Fibroblast of lung (primary cell): ENCODE measurements around the gene TMEM140. TPM values are rescaled to one million over a fixed set of nuclear protein-coding genes. Genes with fewer than 3 reads are reported as not detected.

Experiments used
- DNase-seq, 2 donors: peaks; one replicate each; pipeline versions ENCODE4 v3.0.0 to v3.0.0-alpha.2; 2010; ENCODE audit warnings: low read depth in 2 of 2
- H2AFZ ChIP-seq: 2 replicates; pipeline ENCODE4 v1.5.1; 2012; ENCODE audit warnings: low read length, control low read depth, inconsistent platforms
- H3K27ac ChIP-seq: 2 replicates; pipeline ENCODE4 v1.5.1; 2011; ENCODE audit warnings: low read length, control low read depth; ENCODE audit not compliant: insufficient read depth
- H3K27me3 ChIP-seq: 2 replicates; pipeline ENCODE4 v1.5.1; 2011; ENCODE audit warnings: mild to moderate bottlenecking, low read length; ENCODE audit not compliant: control insufficient read depth, insufficient read depth
- H3K36me3 ChIP-seq: 2 replicates; pipeline ENCODE4 v1.5.1; 2011; ENCODE audit warnings: low read length; ENCODE audit not compliant: control insufficient read depth, insufficient read depth
- H3K4me1 ChIP-seq: 2 replicates; pipeline ENCODE4 v1.5.1; 2011; ENCODE audit warnings: low read length; ENCODE audit not compliant: control insufficient read depth, insufficient read depth; ENCODE audit errors: extremely low read depth
- H3K4me2 ChIP-seq: 2 replicates; pipeline ENCODE4 v1.5.1; 2011; ENCODE audit warnings: low read length, control low read depth; ENCODE audit not compliant: insufficient read depth; ENCODE audit errors: extremely low read depth
- H3K4me3 ChIP-seq, 4 experiments: fragments of 200-600 bp in 1 of 4; sonication (generic) in 1 of 4; replicated peaks in 1 of 4; 2 replicates each; pipeline ENCODE4 v1.5.1; 2011 to 2016; ENCODE audit warnings: low read length in 4 of 4, low read depth in 3 of 4, mild to moderate bottlenecking in 3 of 4, control low read depth in 2 of 4, inconsistent platforms in 1 of 4, mixed read lengths in 1 of 4; ENCODE audit not compliant: insufficient read depth in 1 of 4; ENCODE audit errors: control extremely low read depth in 1 of 4
- H3K79me2 ChIP-seq: 2 replicates; pipeline ENCODE4 v1.5.1; 2012; ENCODE audit warnings: mild to moderate bottlenecking, low read length, inconsistent platforms; ENCODE audit not compliant: control insufficient read depth, insufficient read depth
- H3K9ac ChIP-seq: 2 replicates; pipeline ENCODE4 v1.5.1; 2011; ENCODE audit warnings: mild to moderate bottlenecking, low read length, control low read depth; ENCODE audit not compliant: insufficient read depth
- H3K9me3 ChIP-seq: 2 replicates; pipeline ENCODE4 v1.5.1; 2012; ENCODE audit warnings: low read depth, low read length; ENCODE audit not compliant: control insufficient read depth, insufficient read depth
- H4K20me1 ChIP-seq: 2 replicates; pipeline ENCODE4 v1.5.1; 2011; ENCODE audit warnings: low read length; ENCODE audit not compliant: control insufficient read depth, insufficient read depth; ENCODE audit errors: extremely low read depth
- EZH2 ChIP-seq: IDR thresholded peaks from 2 replicates; pipeline ENCODE4 v1.5.1; 2012; ENCODE audit warnings: low read length, control low read depth, mild to moderate bottlenecking; ENCODE audit errors: missing control alignments
- polyA plus RNA-seq, 2 donors: library from polyadenylated mRNA; depleted of rRNA in 1 of 2; stranded (reverse) in 1 of 2; unstranded in 1 of 2; fragments of >200 nt; gene quantifications; 2 replicates each; pipeline ENCODE4 v1.2.1, GENCODE V29; 2011 to 2012; ENCODE audit warnings: missing spikeins in 1 of 2
- total RNA-seq: library from RNA; depleted of rRNA; stranded (reverse); fragments of >200 nt; gene quantifications from 2 replicates; pipeline ENCODE4 v1.2.1, GENCODE V29; 2014
- TF ChIP-seq, protein P1 (sequence below), 2 donors: IDR thresholded peaks in 1 of 2; conservative IDR thresholded peaks in 1 of 2; 1 replicate in 1 of 2; 2 replicates in 1 of 2; pipeline ENCODE4 v1.5.1; 2011 to 2012; ENCODE audit warnings: low read length in 2 of 2, control low read depth in 1 of 2, inconsistent platforms in 1 of 2, low read depth in 1 of 2, mild to moderate bottlenecking in 1 of 2

The TMEM140 gene
- total and polyA plus RNA-seq, 2 donors (not counting 1 experiment from before 2014, with no cell fraction given) = 8.7 to 29.7 TPM

DNA sequence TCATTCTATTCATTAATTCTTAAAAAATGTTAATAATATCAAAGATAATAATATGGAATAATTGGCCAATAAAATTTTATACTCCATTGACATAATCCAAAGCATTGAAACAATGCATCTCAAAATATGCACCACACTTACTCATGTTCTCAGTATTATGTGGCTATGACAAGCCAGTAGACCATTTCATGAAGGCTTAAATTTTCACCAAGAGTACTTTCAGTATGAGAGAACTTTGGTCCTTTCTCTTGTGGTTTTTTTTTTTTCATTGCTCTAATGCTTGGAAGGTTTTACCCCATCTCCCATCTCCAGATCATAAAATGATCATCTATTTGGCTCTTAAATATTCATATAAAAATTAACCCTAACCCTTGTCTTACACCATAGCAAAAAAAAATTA, 45.5 kb upstream of the TMEM140 start:
- Histone ChIP-seq H3K9me3 (no peaks in the 10 kb centered on the region), H3K9ac (no peak overlapping the region), H2AFZ (no peak overlapping the region), H3K79me2 (no peaks in the 10 kb centered on the region), H3K4me1 (no peaks in the 10 kb centered on the region), H3K4me2 (no peak overlapping the region), H4K20me1 (no peaks in the 10 kb centered on the region), H3K27ac (no peak overlapping the region), H3K36me3 (no peaks in the 10 kb centered on the region), H3K4me3 (no peak overlapping the region), H3K27me3 (no peaks in the 10 kb centered on the region)
- no peak for DNase-seq
- TF ChIP-seq, protein P1, sequence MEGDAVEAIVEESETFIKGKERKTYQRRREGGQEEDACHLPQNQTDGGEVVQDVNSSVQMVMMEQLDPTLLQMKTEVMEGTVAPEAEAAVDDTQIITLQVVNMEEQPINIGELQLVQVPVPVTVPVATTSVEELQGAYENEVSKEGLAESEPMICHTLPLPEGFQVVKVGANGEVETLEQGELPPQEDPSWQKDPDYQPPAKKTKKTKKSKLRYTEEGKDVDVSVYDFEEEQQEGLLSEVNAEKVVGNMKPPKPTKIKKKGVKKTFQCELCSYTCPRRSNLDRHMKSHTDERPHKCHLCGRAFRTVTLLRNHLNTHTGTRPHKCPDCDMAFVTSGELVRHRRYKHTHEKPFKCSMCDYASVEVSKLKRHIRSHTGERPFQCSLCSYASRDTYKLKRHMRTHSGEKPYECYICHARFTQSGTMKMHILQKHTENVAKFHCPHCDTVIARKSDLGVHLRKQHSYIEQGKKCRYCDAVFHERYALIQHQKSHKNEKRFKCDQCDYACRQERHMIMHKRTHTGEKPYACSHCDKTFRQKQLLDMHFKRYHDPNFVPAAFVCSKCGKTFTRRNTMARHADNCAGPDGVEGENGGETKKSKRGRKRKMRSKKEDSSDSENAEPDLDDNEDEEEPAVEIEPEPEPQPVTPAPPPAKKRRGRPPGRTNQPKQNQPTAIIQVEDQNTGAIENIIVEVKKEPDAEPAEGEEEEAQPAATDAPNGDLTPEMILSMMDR (conservative IDR thresholded peaks at IDR 0.05 in 1 of 2, IDR thresholded peaks at IDR 0.05 in 1 of 2; ENCODE audit: low read depth in 1 of 2, low read length in 2 of 2) = no peak
- no peak for TF ChIP-seq EZH2

GRCh38 chr7:135109562-135109961, 38.3 kb upstream of the TMEM140 start:
- no peak for DNase-seq
- no peaks in the 10 kb centered on the region for H3K27me3 ChIP-seq
- no peak overlapping the region for H2AFZ ChIP-seq
- TF ChIP-seq EZH2 = no peak
- TF ChIP-seq, protein P1 (conservative IDR thresholded peaks at IDR 0.05 in 1 of 2, IDR thresholded peaks at IDR 0.05 in 1 of 2; ENCODE audit: low read depth in 1 of 2, low read length in 2 of 2) = no peak
- no peaks in the 10 kb centered on the region for H3K9me3 ChIP-seq
- no peak overlapping the region for H3K4me2 ChIP-seq
- H3K27ac ChIP-seq = no peak overlapping the region
- H4K20me1 ChIP-seq = no peaks in the 10 kb centered on the region
- no peaks in the 10 kb centered on the region for H3K36me3 ChIP-seq
- no peak overlapping the region for H3K4me3 ChIP-seq
- H3K79me2 ChIP-seq = no peaks in the 10 kb centered on the region
- no peaks in the 10 kb centered on the region for H3K4me1 ChIP-seq
- no peak overlapping the region for H3K9ac ChIP-seq

GRCh38 chr7:135109976-135110375, 37.9 kb upstream of the TMEM140 start:
- no peaks in the 10 kb centered on the region for H3K27me3 ChIP-seq
- no peaks in the 10 kb centered on the region for H3K9me3 ChIP-seq
- TF ChIP-seq, protein P1 (conservative IDR thresholded peaks at IDR 0.05 in 1 of 2, IDR thresholded peaks at IDR 0.05 in 1 of 2; ENCODE audit: low read depth in 1 of 2, low read length in 2 of 2) = no peak
- TF ChIP-seq EZH2 = no peak
- no peak for DNase-seq
- H3K36me3 ChIP-seq = no peaks in the 10 kb centered on the region
- no peak overlapping the region for H3K9ac ChIP-seq
- no peak overlapping the region for H3K27ac ChIP-seq
- no peaks in the 10 kb centered on the region for H3K79me2 ChIP-seq
- no peaks in the 10 kb centered on the region for H3K4me1 ChIP-seq
- H2AFZ ChIP-seq = no peak overlapping the region
- H3K4me2 ChIP-seq = no peak overlapping the region
- H3K4me3 ChIP-seq = no peak overlapping the region
- no peaks in the 10 kb centered on the region for H4K20me1 ChIP-seq
